HepG2 (cell line): ENCODE data around the gene POSTN.

Experiments used
- CTCF ChIP-seq: sonication (generic); formaldehyde crosslinking; IDR thresholded peaks from 2 replicates; pipeline ENCODE4 v1.5.0; 2020; ENCODE audit warnings: mild to moderate bottlenecking, missing genetic modification reagents, moderate library complexity
- EP300 ChIP-seq, 3 experiments: sonication (generic) in 1 of 3; formaldehyde crosslinking in 1 of 3; IDR thresholded peaks; 2 replicates each; pipeline versions ENCODE4 v1.5.1 to v1.6.1; 2011 to 2020; ENCODE audit warnings: low read depth in 2 of 3, low read length in 2 of 3, borderline replicate concordance in 1 of 3, improper control_type of control experiment in 1 of 3, mild to moderate bottlenecking in 1 of 3, missing genetic modification reagents in 1 of 3, moderate library complexity in 1 of 3
- FOXA1 ChIP-seq, 2 experiments: fragments of 450-650 bp in 1 of 2; sonication (generic) in 1 of 2; formaldehyde crosslinking in 1 of 2; IDR thresholded peaks; 2 replicates each; pipeline versions ENCODE4 v1.4.0 to v1.6.1; 2016 to 2020; ENCODE audit warnings: missing genetic modification reagents in 1 of 2
- MZF1 ChIP-seq: sonication (generic); formaldehyde crosslinking; IDR thresholded peaks from 2 replicates; pipeline ENCODE4 v1.8.1; 2023; ENCODE audit warnings: mild to moderate bottlenecking, missing genetic modification reagents, borderline replicate concordance
- PHF8 ChIP-seq: sonication (generic); formaldehyde crosslinking; IDR thresholded peaks from 2 replicates; pipeline ENCODE4 v1.5.0; 2020; ENCODE audit warnings: missing genetic modification reagents
- TCF7 ChIP-seq: sonication (generic); IDR thresholded peaks from 2 replicates; pipeline ENCODE4 v1.6.1; 2016; ENCODE audit warnings: antibody characterized with exemption, low read depth
- TIGD3 ChIP-seq: sonication (generic); formaldehyde crosslinking; IDR thresholded peaks from 2 replicates; pipeline ENCODE4 v1.5.1; 2020; ENCODE audit warnings: mild to moderate bottlenecking, missing genetic modification reagents, borderline replicate concordance
- YY1 ChIP-seq: IDR thresholded peaks from 2 replicates; pipeline ENCODE4 v1.6.1; 2011; ENCODE audit warnings: low read length, low read depth, moderate library complexity, mild to moderate bottlenecking; ENCODE audit not compliant: insufficient read depth, insufficient replicate concordance
- ZBTB26 ChIP-seq: IDR thresholded peaks from 2 replicates; pipeline ENCODE4 v1.6.1; 2016; ENCODE audit warnings: missing compliant biosample characterization, missing genetic modification reagents, borderline replicate concordance
- ZNF580 ChIP-seq: IDR thresholded peaks from 2 replicates; pipeline ENCODE4 v1.6.1; 2016; ENCODE audit warnings: low read depth, borderline replicate concordance
- ZNF792 ChIP-seq: IDR thresholded peaks from 2 replicates; pipeline ENCODE4 v1.6.1; 2016

- no peak for TF ChIP-seq PHF8
- TF ChIP-seq FOXA1 (IDR thresholded peaks at IDR 0.05): no peak
- no peak for TF ChIP-seq FOXA1 (CRISPR knock-in tag; IDR thresholded peaks at IDR 0.05)
- TF ChIP-seq CTCF: no peak
- TF ChIP-seq TIGD3 (CRISPR knock-in tag): no peak
- no peak for TF ChIP-seq YY1
- no peak for TF ChIP-seq ZBTB26 (CRISPR knock-in tag)
- TF ChIP-seq ZNF580 (CRISPR knock-in tag): no peak
- no peak for TF ChIP-seq TCF7
- no peak for TF ChIP-seq ZNF792 (CRISPR knock-in tag)
- TF ChIP-seq EP300 (IDR thresholded peaks at IDR 0.05; ENCODE audit: low read depth in 2 of 2, low read length in 2 of 2): no peak
- no peak for TF ChIP-seq EP300 (CRISPR knock-in tag; IDR thresholded peaks at IDR 0.05; ENCODE audit: borderline replicate concordance)
- TF ChIP-seq MZF1 (CRISPR knock-in tag): no peak
These were observed 37.5 kb downstream of the POSTN start for GRCh38 chr13:37561031-37561430.
